Gastroesophageal sphincter (tissue), 3 donors: ENCODE measurements around the gene PTAR1.

ENCODE experiments used
- POLR2AphosphoS5 ChIP-seq: sonication (generic); formaldehyde crosslinking; IDR thresholded peaks from one replicate; pipeline ENCODE4 v1.6.1; 2017; ENCODE audit warnings: antibody characterized with exemption
- TF ChIP-seq, protein P1 (sequence below), 4 experiments: fragments of 200-600 bp in 2 of 4; fragments of 450-650 bp in 2 of 4; sonication (generic) in 1 of 4; IDR thresholded peaks; one replicate each; pipeline ENCODE4 v1.5.1; 2017 to 2019; ENCODE audit warnings: antibody characterized with exemption in 4 of 4, mild to moderate bottlenecking in 2 of 4, moderate library complexity in 2 of 4

DNA sequence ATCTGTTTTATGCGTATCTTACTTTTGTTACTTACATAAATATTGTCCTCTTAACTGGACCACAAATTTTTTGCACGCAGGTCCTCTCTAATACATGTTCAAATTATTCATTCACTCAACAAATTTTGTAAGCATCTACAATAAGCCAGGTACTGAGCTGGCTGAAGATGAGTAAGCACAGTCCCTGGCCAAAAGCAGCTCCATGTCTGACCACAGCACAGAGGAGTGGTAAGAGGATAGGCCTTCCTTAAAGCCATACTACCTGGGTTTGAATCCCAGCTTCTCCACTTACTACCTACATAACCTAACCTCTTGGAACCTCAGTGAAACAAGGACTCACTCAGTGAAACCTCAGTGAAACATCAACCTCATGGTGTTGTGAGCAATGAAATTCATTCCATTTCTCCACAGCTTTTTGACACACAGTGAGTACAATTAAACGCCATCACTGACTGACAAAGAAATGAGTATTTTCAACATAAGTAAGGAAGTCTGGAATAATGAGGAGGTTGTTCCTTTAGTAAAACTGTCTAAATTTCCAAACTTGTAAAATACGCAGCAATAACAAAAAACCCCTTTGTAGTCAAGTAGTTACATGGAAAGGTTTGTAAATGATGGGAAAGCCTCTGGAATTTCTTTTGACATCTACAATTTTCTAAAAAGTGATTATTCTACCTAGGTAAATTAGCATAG is 15.0 kb downstream of the PTAR1 start:
- TF ChIP-seq, protein P1, sequence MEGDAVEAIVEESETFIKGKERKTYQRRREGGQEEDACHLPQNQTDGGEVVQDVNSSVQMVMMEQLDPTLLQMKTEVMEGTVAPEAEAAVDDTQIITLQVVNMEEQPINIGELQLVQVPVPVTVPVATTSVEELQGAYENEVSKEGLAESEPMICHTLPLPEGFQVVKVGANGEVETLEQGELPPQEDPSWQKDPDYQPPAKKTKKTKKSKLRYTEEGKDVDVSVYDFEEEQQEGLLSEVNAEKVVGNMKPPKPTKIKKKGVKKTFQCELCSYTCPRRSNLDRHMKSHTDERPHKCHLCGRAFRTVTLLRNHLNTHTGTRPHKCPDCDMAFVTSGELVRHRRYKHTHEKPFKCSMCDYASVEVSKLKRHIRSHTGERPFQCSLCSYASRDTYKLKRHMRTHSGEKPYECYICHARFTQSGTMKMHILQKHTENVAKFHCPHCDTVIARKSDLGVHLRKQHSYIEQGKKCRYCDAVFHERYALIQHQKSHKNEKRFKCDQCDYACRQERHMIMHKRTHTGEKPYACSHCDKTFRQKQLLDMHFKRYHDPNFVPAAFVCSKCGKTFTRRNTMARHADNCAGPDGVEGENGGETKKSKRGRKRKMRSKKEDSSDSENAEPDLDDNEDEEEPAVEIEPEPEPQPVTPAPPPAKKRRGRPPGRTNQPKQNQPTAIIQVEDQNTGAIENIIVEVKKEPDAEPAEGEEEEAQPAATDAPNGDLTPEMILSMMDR (IDR thresholded peaks at IDR 0.05): no peak
- no peak for TF ChIP-seq POLR2AphosphoS5
